Measurements from ENCODE around the gene LMCD1. TPM values are rescaled to one million over a fixed set of nuclear protein-coding genes. Genes with fewer than 3 reads are reported as not detected.

Gene LMCD1
- total and polyA plus RNA-seq, 2 donors (not counting 1 experiment from before 2014, with no cell fraction given), result 60.1 to 137 TPM

DNA sequence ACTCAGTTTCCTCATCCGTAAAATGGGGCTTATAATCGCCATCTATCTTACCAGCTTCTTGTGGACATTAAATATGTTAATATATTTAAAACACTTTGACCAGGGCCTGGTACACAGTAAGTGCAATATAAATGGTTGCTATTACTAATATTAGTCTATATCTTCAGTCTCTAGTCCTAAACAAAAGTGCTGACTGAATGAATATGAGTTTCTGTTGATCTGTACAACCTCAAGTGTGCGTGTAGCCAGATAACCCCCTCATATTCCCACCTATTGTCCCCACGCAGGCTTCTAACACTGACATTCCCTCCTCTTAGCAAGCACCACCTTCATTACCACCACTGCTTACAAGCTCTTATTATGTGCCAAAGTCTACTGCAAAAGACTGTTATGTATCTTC lies 27.6 kb upstream of the LMCD1 start:
- Histone ChIP-seq H3K27me3 (ENCODE audit: control insufficient read depth, insufficient read depth, low read length) (no peaks in the 10 kb centered on the region), H3K4me3 (replicated peaks in 1 of 4; ENCODE audit: control extremely low read depth in 1 of 4, insufficient read depth in 1 of 4, low read depth in 3 of 4, low read length in 4 of 4) (no peak overlapping the region), H3K4me1 (ENCODE audit: control insufficient read depth, extremely low read depth, insufficient read depth, low read length) (no peaks in the 10 kb centered on the region), H2AFZ (ENCODE audit: low read length) (no peak overlapping the region), H4K20me1 (ENCODE audit: control insufficient read depth, extremely low read depth, insufficient read depth, low read length) (no peaks in the 10 kb centered on the region), H3K27ac (ENCODE audit: insufficient read depth, low read length) (no peak overlapping the region), H3K79me2 (ENCODE audit: control insufficient read depth, insufficient read depth, low read length) (no peaks in the 10 kb centered on the region), H3K36me3 (ENCODE audit: control insufficient read depth, insufficient read depth, low read length) (no peaks in the 10 kb centered on the region), H3K4me2 (ENCODE audit: extremely low read depth, insufficient read depth, low read length) (no peak overlapping the region), H3K9ac (ENCODE audit: insufficient read depth, low read length) (no peak overlapping the region), H3K9me3 (ENCODE audit: control insufficient read depth, insufficient read depth, low read depth, low read length) (no peaks in the 10 kb centered on the region)
- TF ChIP-seq EZH2 (IDR thresholded peaks at IDR 0.05; ENCODE audit: low read length, missing control alignments), result no peak
- TF ChIP-seq, protein P1, sequence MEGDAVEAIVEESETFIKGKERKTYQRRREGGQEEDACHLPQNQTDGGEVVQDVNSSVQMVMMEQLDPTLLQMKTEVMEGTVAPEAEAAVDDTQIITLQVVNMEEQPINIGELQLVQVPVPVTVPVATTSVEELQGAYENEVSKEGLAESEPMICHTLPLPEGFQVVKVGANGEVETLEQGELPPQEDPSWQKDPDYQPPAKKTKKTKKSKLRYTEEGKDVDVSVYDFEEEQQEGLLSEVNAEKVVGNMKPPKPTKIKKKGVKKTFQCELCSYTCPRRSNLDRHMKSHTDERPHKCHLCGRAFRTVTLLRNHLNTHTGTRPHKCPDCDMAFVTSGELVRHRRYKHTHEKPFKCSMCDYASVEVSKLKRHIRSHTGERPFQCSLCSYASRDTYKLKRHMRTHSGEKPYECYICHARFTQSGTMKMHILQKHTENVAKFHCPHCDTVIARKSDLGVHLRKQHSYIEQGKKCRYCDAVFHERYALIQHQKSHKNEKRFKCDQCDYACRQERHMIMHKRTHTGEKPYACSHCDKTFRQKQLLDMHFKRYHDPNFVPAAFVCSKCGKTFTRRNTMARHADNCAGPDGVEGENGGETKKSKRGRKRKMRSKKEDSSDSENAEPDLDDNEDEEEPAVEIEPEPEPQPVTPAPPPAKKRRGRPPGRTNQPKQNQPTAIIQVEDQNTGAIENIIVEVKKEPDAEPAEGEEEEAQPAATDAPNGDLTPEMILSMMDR (conservative IDR thresholded peaks at IDR 0.05 in 1 of 2, IDR thresholded peaks at IDR 0.05 in 1 of 2; ENCODE audit: low read depth in 1 of 2, low read length in 2 of 2), result no peak
- DNase-seq (ENCODE audit: low read depth in 2 of 2), result no peak

DNA sequence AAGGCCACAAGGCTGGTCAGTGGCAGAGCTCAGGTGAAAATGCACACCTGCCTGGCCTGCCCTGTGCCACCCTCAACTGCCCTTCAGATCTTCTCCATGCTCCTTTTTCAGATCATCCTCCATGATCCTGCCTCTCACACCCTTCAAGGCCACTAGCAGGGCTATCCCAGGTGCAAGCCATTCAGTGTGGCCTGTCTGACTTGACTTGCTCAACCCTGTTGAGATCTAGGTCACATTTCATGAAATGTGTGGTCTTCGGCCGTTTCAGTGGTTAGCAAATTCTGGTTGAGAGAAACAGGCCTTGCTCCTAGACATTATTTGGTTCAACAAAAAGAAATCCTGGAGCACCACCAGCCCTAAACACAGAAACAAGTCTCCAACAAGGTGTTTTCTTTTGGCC lies 26.6 kb upstream of the LMCD1 start:
- H3K9ac ChIP-seq (ENCODE audit: insufficient read depth, low read length), result no peak overlapping the region
- no peaks in the 10 kb centered on the region for H3K9me3 ChIP-seq (ENCODE audit: control insufficient read depth, insufficient read depth, low read depth, low read length)
- no peaks in the 10 kb centered on the region for H3K79me2 ChIP-seq (ENCODE audit: control insufficient read depth, insufficient read depth, low read length)
- no peak overlapping the region for H3K4me2 ChIP-seq (ENCODE audit: extremely low read depth, insufficient read depth, low read length)
- H3K27ac ChIP-seq (ENCODE audit: insufficient read depth, low read length), result no peak overlapping the region
- H4K20me1 ChIP-seq (ENCODE audit: control insufficient read depth, extremely low read depth, insufficient read depth, low read length), result no peaks in the 10 kb centered on the region
- H3K36me3 ChIP-seq (ENCODE audit: control insufficient read depth, insufficient read depth, low read length), result no peaks in the 10 kb centered on the region
- no peak overlapping the region for H3K4me3 ChIP-seq (replicated peaks in 1 of 4; ENCODE audit: control extremely low read depth in 1 of 4, insufficient read depth in 1 of 4, low read depth in 3 of 4, low read length in 4 of 4)
- TF ChIP-seq, protein P1 (conservative IDR thresholded peaks at IDR 0.05 in 1 of 2, IDR thresholded peaks at IDR 0.05 in 1 of 2; ENCODE audit: low read depth in 1 of 2, low read length in 2 of 2), result no peak
- no peak for TF ChIP-seq EZH2 (IDR thresholded peaks at IDR 0.05; ENCODE audit: low read length, missing control alignments)
- no peaks in the 10 kb centered on the region for H3K27me3 ChIP-seq (ENCODE audit: control insufficient read depth, insufficient read depth, low read length)
- no peak overlapping the region for H2AFZ ChIP-seq (ENCODE audit: low read length)
- DNase-seq (ENCODE audit: low read depth in 2 of 2), result no peak
- H3K4me1 ChIP-seq (ENCODE audit: control insufficient read depth, extremely low read depth, insufficient read depth, low read length), result no peaks in the 10 kb centered on the region

- H3K36me3 ChIP-seq (ENCODE audit: control insufficient read depth, insufficient read depth, low read length), result no peaks in the 10 kb centered on the region
- H3K9ac ChIP-seq (ENCODE audit: insufficient read depth, low read length), result no peak overlapping the region
- H3K4me2 ChIP-seq (ENCODE audit: extremely low read depth, insufficient read depth, low read length), result no peak overlapping the region
- H2AFZ ChIP-seq (ENCODE audit: low read length), result no peak overlapping the region
- DNase-seq (ENCODE audit: low read depth in 2 of 2), result no peak
- H3K9me3 ChIP-seq (ENCODE audit: control insufficient read depth, insufficient read depth, low read depth, low read length), result no peaks in the 10 kb centered on the region
- H4K20me1 ChIP-seq (ENCODE audit: control insufficient read depth, extremely low read depth, insufficient read depth, low read length), result no peaks in the 10 kb centered on the region
- TF ChIP-seq EZH2 (IDR thresholded peaks at IDR 0.05; ENCODE audit: low read length, missing control alignments), result no peak
- TF ChIP-seq, protein P1 (conservative IDR thresholded peaks at IDR 0.05 in 1 of 2, IDR thresholded peaks at IDR 0.05 in 1 of 2; ENCODE audit: low read depth in 1 of 2, low read length in 2 of 2), result no peak
- no peaks in the 10 kb centered on the region for H3K79me2 ChIP-seq (ENCODE audit: control insufficient read depth, insufficient read depth, low read length)
- no peak overlapping the region for H3K27ac ChIP-seq (ENCODE audit: insufficient read depth, low read length)
- H3K4me3 ChIP-seq (replicated peaks in 1 of 4; ENCODE audit: control extremely low read depth in 1 of 4, insufficient read depth in 1 of 4, low read depth in 3 of 4, low read length in 4 of 4), result no peak overlapping the region
- no peaks in the 10 kb centered on the region for H3K27me3 ChIP-seq (ENCODE audit: control insufficient read depth, insufficient read depth, low read length)
- H3K4me1 ChIP-seq (ENCODE audit: control insufficient read depth, extremely low read depth, insufficient read depth, low read length), result peaks cover 12% of the 10 kb centered on the region
These were observed 20.9 kb upstream of the LMCD1 start for GRCh38 chr3:8480699-8481098.
